ENCODE data around the gene ARHGAP26.

ARHGAP26 gene

DNA sequence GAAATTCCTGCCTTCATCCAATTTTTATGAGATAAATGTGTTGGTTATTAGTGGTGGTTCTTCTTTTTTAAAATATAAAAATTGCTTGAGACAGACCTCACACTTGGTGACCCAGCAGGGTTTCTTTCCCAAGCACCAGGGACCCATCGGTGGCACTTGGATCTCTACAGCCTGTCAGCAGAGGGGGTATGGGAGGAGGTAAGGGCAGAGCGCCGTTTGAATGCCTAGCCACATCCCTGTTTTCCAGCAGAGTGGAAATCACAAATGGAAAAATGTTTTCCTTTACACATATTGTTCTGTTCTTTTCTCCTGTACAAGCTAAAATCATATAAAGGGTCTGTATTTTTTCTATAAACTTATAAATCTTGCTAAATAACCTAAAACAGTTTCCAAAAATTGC lies 385.3 kb downstream of the ARHGAP26 start:
- in situ Hi-C loops (cut with MboI; ENCODE audit: low pct_unique_long_range_greater_than_20kb, low sequenced_read_pairs), result no loop called here
- DNase-seq, result no peak

GRCh38 chr5:143156086-143156485 lies 385.9 kb downstream of the ARHGAP26 start:
- DNase-seq, result no peak
- in situ Hi-C loops (cut with MboI; ENCODE audit: low pct_unique_long_range_greater_than_20kb, low sequenced_read_pairs), result no loop called here

- in situ Hi-C loops (cut with MboI; ENCODE audit: low pct_unique_long_range_greater_than_20kb, low sequenced_read_pairs), result no loop called here
Observed at GRCh38 chr5:143156572-143156971, 386.4 kb downstream of the ARHGAP26 start.

DNA sequence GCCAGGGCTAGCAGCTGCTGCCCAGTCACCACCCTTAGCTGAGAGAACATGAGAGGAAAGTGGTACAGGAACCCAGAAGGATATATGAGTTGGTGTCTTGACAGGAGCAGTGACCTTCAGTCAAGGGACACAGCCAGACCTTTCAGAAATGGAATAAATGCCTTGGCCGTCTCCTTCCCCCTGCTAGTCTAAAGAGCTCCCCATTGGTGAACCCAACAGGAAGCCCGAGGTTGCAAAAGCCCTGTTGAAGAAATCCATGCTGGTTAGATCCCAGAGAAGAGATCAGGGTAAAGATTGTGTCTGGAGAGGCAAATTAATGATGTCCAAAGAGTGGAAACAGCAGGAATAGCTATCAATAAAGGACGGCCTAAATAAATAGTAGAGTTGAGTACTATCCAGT lies 388.9 kb downstream of the ARHGAP26 start:
- in situ Hi-C loops (cut with MboI; ENCODE audit: low pct_unique_long_range_greater_than_20kb, low sequenced_read_pairs), result no loop called here
- DNase-seq, result no peak

More at GRCh38 chr5:143156572-143156971, 386.4 kb downstream of the ARHGAP26 start:
- no peak for DNase-seq

DNA sequence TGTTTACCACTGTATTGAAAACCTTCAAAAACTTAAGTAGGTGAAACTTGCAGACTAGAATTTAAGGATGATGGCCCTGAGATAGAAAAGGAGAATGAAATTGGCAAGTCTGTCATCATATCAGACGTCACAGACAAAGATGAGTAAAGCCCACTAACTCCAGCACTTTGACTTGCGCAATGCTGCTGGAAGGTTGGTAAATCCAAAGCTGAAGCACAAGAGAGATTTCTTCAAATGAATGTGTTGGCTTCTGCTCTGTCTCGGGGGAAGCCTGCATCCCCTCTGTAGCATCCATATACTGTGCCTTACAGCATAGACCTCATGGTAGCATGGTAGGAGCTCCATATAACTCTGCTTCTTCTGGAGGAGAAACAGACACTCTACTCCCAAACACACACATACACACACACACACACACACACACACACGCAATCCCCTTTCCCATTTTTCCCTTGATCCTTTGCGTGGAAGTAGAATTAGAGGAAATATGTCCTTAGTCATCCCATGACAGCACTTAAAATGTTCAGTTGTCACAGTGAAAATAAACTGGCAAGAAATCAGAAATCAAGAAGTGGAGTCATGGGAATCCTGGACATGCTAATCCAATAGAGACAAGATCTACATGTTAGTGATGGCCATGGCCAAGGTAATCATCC lies 391.8 kb downstream of the ARHGAP26 start:
- DNase-seq, result no peak
- in situ Hi-C loops (cut with MboI; ENCODE audit: low pct_unique_long_range_greater_than_20kb, low sequenced_read_pairs), result no loop called here

- no peak for DNase-seq
- in situ Hi-C loops (cut with MboI; ENCODE audit: low pct_unique_long_range_greater_than_20kb, low sequenced_read_pairs), result no loop called here
Observed at GRCh38 chr5:143162810-143163209, 392.6 kb downstream of the ARHGAP26 start.

- in situ Hi-C loops (cut with MboI; ENCODE audit: low pct_unique_long_range_greater_than_20kb, low sequenced_read_pairs), result no loop called here
- DNase-seq, result no peak
Observed at GRCh38 chr5:143164557-143164956, 394.4 kb downstream of the ARHGAP26 start.

- in situ Hi-C loops (cut with MboI; ENCODE audit: low pct_unique_long_range_greater_than_20kb, low sequenced_read_pairs), result no loop called here
- DNase-seq, result no peak
Observed at GRCh38 chr5:143165049-143165880, 395.1 kb downstream of the ARHGAP26 start.

DNA sequence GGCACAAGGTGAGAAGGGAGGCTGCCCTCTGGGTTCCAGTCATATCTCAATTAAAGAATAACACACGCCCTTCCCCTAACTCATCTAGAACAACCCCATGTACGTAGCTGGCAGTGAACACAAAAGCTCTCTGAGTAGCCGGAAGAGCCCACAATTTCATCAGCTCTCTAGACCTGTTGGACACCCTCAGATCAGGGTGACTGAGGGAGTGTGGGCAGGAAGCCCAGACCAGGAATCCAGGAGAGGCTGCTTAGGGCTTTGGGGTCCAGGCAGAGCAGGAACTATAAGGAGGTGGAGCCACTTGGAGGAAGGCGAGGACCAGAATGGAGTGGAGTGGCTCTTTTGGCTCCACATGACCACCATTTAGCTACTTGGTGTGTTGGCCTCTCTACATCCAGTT lies 395.9 kb downstream of the ARHGAP26 start:
- in situ Hi-C loops (cut with MboI; ENCODE audit: low pct_unique_long_range_greater_than_20kb, low sequenced_read_pairs), result no loop called here
- DNase-seq, result no peak

DNA sequence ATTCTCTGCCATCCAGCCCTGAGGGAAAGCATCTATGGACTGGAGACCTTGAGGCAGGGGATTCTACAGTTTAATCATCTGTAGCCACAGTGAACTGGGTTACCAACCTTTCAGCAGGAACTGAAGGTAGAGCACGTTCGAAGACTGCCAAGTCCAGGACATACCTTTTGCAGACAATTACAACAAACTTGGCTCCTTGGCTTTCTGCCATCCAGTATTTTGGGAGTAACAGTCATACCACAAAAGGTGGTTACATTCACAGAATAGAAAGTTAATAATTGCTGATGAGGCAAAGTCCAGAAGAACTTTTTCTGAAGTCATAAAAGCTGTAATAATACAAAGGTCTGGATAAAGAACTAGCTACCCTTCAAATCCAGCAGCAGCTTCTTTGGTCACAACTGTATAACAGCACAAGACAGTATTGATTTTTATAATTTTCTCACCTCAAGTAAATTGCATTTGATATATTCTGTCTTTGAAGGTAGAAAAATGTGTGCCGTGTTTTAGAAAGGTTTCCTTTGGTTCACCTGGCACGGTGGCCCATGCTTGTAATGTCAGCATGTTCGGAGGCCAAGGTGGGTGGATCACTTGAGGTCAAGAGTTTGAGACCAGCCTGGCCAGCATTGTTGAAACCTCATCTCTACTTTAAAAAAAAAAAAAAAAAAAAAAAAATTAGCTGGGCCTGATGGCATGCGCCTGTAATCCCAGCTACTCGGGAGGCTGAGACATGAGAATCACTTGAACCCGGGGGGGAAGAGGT lies 396.7 kb downstream of the ARHGAP26 start:
- no peak for DNase-seq
- in situ Hi-C loops (cut with MboI; ENCODE audit: low pct_unique_long_range_greater_than_20kb, low sequenced_read_pairs), result no loop called here

DNA sequence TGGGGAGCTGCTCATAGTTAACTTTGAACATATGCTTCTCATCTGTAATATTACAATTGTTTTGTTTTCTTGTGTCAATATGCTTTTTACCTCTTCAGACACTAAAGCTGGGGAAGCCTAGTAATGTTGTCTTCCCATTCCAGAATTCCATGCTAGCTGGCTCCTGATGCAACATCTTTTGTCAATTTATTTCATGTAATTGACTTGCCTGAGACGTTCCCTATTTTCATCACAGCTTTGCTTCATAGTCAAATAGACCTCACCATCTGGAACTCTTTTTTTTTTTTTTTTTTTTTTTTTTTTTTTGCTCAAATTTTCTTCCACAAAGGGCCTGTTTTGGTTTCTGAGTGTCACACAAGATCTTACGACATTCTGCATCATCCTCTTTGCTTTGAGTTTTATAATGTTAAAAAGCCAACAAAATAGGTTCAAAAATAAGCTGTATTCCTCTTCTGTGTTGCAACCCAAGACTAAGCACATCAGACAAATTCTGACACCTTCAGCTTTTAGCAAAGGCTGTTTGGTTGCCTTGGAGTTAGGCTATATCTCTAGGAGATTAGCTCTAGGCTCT lies 398.1 kb downstream of the ARHGAP26 start:
- in situ Hi-C loops (cut with MboI; ENCODE audit: low pct_unique_long_range_greater_than_20kb, low sequenced_read_pairs), result no loop called here
- no peak for DNase-seq

- DNase-seq, result no peak
- in situ Hi-C loops (cut with MboI; ENCODE audit: low pct_unique_long_range_greater_than_20kb, low sequenced_read_pairs), result no loop called here
Observed at GRCh38 chr5:143168921-143169810, 399.0 kb downstream of the ARHGAP26 start.

DNA sequence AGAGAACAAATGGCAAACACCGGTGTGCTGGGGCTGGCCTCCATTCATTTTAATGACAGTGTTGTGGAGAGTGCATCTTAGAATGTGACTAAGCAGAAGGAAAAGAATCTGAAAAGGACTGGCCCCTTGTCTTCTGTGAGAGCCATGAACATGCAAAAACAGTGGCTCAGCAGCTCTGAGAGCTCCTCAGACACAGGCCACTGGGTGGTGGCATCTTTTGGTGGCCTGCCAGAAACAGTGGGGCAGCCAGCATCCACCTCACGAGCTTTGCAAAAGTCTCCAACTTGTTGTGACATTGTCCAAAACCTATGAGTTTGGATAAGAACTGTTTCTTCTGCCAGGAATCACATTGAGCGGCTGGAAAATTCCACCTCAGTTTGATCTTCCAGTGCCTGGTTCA lies 399.9 kb downstream of the ARHGAP26 start:
- DNase-seq, result no peak

DNA sequence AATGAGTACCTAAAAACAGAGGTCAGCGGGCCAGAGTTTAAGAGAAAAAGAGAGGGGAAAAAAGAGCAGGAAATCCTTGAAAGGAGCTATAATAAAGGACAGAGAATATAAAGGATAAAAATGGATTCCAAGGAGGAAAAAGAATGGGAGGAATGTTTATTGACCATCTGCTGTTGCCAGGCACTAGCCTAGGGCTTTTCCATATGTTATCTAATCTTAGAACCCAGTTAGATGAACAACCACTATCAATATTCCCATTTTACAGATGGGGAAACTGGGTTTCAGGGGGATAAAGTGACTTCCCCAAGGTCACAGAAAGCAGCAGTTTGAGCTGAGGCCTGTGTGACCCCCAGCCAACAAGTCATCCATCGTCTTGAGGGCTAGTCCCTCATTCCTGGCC lies 400.8 kb downstream of the ARHGAP26 start:
- in situ Hi-C loops (cut with MboI; ENCODE audit: low pct_unique_long_range_greater_than_20kb, low sequenced_read_pairs), result no loop called here
- no peak for DNase-seq

More for the DNA sequence above, 399.9 kb downstream of the ARHGAP26 start:
- in situ Hi-C loops (cut with MboI; ENCODE audit: low pct_unique_long_range_greater_than_20kb, low sequenced_read_pairs), result no loop called here

GRCh38 chr5:143172739-143173138 lies 402.6 kb downstream of the ARHGAP26 start:
- in situ Hi-C loops (cut with MboI; ENCODE audit: low pct_unique_long_range_greater_than_20kb, low sequenced_read_pairs), result no loop called here
- DNase-seq, result no peak

DNA sequence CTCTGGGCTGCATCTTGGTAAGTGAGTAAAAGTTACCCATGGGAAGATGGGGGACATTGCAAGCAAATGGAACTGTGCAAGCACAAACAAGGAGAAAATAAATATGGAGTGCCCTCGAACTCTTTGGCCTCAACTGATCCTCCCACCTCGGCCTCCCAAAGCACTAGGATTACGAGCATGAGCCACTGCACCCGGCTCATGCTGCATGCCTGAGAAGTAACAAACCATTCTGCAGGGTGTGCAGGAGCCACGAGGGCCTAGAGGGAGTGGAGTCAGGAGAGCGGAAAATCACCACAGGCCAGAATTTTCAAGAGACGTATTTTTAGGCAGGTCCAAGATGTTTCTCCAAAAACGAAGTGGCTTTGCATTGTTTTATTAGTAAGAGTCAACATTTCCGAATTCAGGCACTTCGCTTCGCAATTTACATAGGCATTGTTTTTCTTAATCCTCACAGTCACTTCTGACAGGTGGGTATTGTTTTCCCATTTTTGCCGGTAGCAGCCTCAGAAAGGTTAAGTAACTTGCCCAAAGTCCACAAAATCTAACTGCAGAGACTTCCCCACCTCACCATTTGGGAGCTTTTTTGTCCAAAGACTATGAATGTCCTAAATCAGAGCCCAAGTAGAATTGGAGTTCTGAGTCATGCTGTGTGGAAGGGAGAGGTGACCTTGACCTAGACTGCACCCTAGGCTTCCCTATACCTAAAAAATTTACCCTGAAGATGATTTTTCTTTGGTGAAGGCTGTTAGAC lies 403.1 kb downstream of the ARHGAP26 start:
- DNase-seq, result no peak
- in situ Hi-C loops (cut with MboI; ENCODE audit: low pct_unique_long_range_greater_than_20kb, low sequenced_read_pairs), result no loop called here

GRCh38 chr5:143174714-143175398 lies 404.7 kb downstream of the ARHGAP26 start:
- in situ Hi-C loops (cut with MboI; ENCODE audit: low pct_unique_long_range_greater_than_20kb, low sequenced_read_pairs), result no loop called here
- DNase-seq, result no peak
